ENCODE data around the gene EFCAB6. TPM values are rescaled to one million over a fixed set of nuclear protein-coding genes. Genes with fewer than 3 reads are reported as not detected.

Gene EFCAB6
- total and polyA plus RNA-seq, 10 of the 15 experiments (the other 5 are each of a cell fraction or from before 2014, with no cell fraction given): 0.05 to 0.42 (median 0.19) TPM

- H3K79me2 ChIP-seq (ENCODE audit: control insufficient read depth, insufficient read depth, low read length): no peaks in the 10 kb centered on the region
- H3K4me1 ChIP-seq (ENCODE audit: control insufficient read depth, insufficient read depth, low read length): no peaks in the 10 kb centered on the region
- no peaks in the 10 kb centered on the region for H4K20me1 ChIP-seq (ENCODE audit: control insufficient read depth, insufficient read depth)
- ChIA-PET POLR2A (no interaction called here), CTCF (no interaction called here), RAD21 (ENCODE audit: unreplicated experiment) (no interaction called here), SMC1A (ENCODE audit: uncharacterized antibody, unreplicated experiment) (no interaction called here)
- no peak overlapping the region for H3K9ac ChIP-seq (ENCODE audit: control insufficient read depth, insufficient read depth, low read length)
- H3K27me3 ChIP-seq (replicated peaks in 1 of 2; ENCODE audit: control insufficient read depth in 2 of 2, insufficient read depth in 2 of 2, low read length in 1 of 2): no peaks in the 10 kb centered on the region
- H3K36me3 ChIP-seq (ENCODE audit: control insufficient read depth in 2 of 2, insufficient read depth in 2 of 2, low read length in 1 of 2): no peaks in the 10 kb centered on the region
- in situ Hi-C loops (cut with MboI): no loop called here
- no peak overlapping the region for H3K4me3 ChIP-seq
- no TSS peak for BruUV-seq (replicated peaks)
- ATAC-seq (no peak), FAIRE-seq (no peak), DNase-seq (ENCODE audit: low read depth, low spot score) (no peak)
- H3K27ac ChIP-seq (ENCODE audit: control insufficient read depth, insufficient read depth): no peak overlapping the region
- H2AFZ ChIP-seq (ENCODE audit: control insufficient read depth, low read depth, low read length): no peak overlapping the region
- no peaks in the 10 kb centered on the region for H3K9me3 ChIP-seq (replicated peaks; ENCODE audit: control insufficient read depth, insufficient read depth, low read length)
- intact Hi-C loops (cut with micrococcal nuclease; ENCODE audit: unreplicated experiment): no loop called here
- TF ChIP-seq IKZF2 (IDR thresholded peaks at IDR 0.05) (no peak), SUZ12 (IDR thresholded peaks at IDR 0.05; ENCODE audit: unreplicated experiment) (no peak), CBX5 (IDR thresholded peaks at IDR 0.05; ENCODE audit: low read depth) (no peak), ZNF274 (IDR thresholded peaks at IDR 0.05; ENCODE audit: insufficient read depth, insufficient read length) (no peak), MEF2A (IDR thresholded peaks at IDR 0.05; ENCODE audit: insufficient read depth, low read depth, low read length) (no peak), ZNF384 (IDR thresholded peaks at IDR 0.05; ENCODE audit: borderline replicate concordance, low read depth, low read length) (no peak), NFYB (IDR thresholded peaks at IDR 0.05; ENCODE audit: insufficient read depth, low read depth, low read length) (no peak), FOS (IDR thresholded peaks at IDR 0.05; ENCODE audit: borderline replicate concordance, extremely low read depth, insufficient read length) (no peak), CBFB (IDR thresholded peaks at IDR 0.05; ENCODE audit: low read depth) (no peak), RFX5 (IDR thresholded peaks at IDR 0.05; ENCODE audit: low read depth, low read length) (no peak), EZH2 (IDR thresholded peaks at IDR 0.05; ENCODE audit: borderline replicate concordance, control insufficient read depth, low read depth, low read length) (no peak), HDAC2 (IDR thresholded peaks at IDR 0.05) (no peak), SRF (IDR thresholded peaks at IDR 0.05; ENCODE audit: low read depth in 2 of 2, low read length in 2 of 2) (no peak)
- no peak overlapping the region for H3K4me2 ChIP-seq (ENCODE audit: control insufficient read depth, insufficient read depth)
- WGBS (ENCODE audit: insufficient coverage, insufficient replicate concordance, low lambda C conversion rate, missing lambda C conversion rate): 21% methylated on average over 14 of the region's 14 CpGs
Observed at GRCh38 chr22:43550024-43550620, 262.0 kb downstream of the EFCAB6 start.

Data from GM12878 (cell line).